Measurements from ENCODE around the gene PNRC1. TPM values are rescaled to one million over a fixed set of nuclear protein-coding genes. Genes with fewer than 3 reads are reported as not detected.

Gene PNRC1
- total and polyA plus RNA-seq, 8 donors, result 30.2 to 170 (median 115) TPM

DNA sequence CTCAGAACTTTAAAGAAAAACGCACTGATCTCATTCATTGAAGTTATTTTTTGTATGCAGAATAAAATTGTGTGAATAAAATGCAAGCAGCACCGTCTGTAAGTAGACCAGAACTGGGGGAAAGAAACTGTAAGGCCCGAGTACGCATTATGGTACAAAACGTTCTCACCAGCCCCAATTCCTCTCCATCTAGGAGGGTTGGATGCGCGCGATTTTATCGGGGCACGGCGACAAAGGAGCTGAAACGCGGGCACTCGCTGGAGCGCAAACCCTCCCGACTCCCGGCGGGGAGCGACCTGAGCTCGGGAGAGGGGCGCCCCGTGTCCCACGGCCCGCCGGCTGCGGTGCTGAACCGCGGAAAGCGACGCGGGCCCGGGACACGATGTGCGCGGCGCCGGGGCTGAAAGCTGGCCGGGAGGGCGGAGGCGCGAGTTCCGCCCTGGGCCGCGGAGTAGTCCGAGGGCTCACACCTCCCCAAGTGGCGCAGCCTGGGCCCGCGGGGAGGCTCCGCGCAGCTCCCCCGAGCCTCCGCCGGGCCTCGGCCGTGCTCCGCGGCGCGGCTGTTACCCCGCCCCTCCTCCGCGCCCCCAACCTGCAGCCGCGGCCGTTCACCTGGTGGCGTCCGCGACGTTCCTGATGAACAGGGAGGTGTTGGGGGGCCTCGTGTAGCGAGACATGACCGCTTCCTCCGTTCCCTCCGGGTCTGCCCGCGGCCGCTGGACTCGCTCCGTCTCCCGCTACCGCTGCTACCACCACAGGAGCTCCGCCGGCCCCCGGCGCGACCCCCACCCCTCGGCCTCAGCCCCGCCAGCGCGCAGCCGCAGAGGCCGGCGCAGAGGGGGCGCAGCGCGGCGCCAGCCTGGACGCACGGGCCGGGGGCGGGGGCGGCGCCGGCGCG lies 36.9 kb downstream of the PNRC1 start, which contains the start of gene SRSF12:
SRSF12 (minus strand) TSS at position 861 of the 898 bp plus-strand sequence; CDS start at position 677, 184 bp downstream.
- peak within 1 kb of the TSS; percentile 31 to 75 (median 56) for H3K4me3 ChIP-seq
- H3K36me3 ChIP-seq, result no peaks in the 10 kb centered on the region
- TF ChIP-seq, protein P1, sequence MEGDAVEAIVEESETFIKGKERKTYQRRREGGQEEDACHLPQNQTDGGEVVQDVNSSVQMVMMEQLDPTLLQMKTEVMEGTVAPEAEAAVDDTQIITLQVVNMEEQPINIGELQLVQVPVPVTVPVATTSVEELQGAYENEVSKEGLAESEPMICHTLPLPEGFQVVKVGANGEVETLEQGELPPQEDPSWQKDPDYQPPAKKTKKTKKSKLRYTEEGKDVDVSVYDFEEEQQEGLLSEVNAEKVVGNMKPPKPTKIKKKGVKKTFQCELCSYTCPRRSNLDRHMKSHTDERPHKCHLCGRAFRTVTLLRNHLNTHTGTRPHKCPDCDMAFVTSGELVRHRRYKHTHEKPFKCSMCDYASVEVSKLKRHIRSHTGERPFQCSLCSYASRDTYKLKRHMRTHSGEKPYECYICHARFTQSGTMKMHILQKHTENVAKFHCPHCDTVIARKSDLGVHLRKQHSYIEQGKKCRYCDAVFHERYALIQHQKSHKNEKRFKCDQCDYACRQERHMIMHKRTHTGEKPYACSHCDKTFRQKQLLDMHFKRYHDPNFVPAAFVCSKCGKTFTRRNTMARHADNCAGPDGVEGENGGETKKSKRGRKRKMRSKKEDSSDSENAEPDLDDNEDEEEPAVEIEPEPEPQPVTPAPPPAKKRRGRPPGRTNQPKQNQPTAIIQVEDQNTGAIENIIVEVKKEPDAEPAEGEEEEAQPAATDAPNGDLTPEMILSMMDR (IDR thresholded peaks at IDR 0.05), result no peak
- FAIRE-seq, result no peak
- H3K4me1 ChIP-seq, result no peaks in the 10 kb centered on the region
- 0 to 1% methylated on average over 78 to 106 of the region's 106 CpGs for WGBS, 2 donors
- intact Hi-C loops (cut with DNase I), result loop anchor here in 1 of 3 donors (10.0 kb wide), 1 partner anchor 127 kb away; no protein-coding TSS in a partner anchor
- H3K27me3 ChIP-seq, result no peaks in the 10 kb centered on the region
- peak; percentile 81 to 89 (median 86) for ATAC-seq
- H3K9me3 ChIP-seq, result no peaks in the 10 kb centered on the region
- peak within 1 kb of the TSS in 2 of 4 donors; percentile 47 to 53 for H3K27ac ChIP-seq
- peak; percentile 18 to 82 (median 44) for DNase-seq

DNA sequence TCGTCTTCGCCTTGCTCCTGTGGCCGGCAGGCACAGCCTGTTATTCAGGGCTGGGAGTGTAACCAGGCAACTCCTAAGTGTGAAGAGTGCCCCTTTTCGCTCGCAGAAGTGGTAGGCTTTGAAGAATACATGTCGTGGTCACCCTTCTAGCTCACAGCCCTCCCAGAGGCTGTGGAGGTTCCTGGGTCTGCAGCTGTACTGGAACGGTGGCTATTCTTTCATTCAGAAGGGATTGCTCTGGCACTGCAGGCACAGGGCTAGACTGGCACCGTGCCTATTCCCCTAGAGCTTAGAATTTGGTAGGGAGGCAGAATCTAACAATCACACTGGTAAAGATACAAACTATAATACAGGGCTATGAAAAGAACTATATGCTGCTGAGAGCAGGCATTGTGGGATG lies 38.4 kb downstream of the PNRC1 start:
- TF ChIP-seq, protein P1 (IDR thresholded peaks at IDR 0.05), result no peak
- Histone ChIP-seq H3K9me3 (no peaks in the 10 kb centered on the region), H3K36me3 (no peaks in the 10 kb centered on the region), H3K27me3 (no peaks in the 10 kb centered on the region), H3K27ac (no peak overlapping the region), H3K4me1 (no peaks in the 10 kb centered on the region), H3K4me3 (no peak overlapping the region)
- DNase-seq, result peak in 1 of 6 donors; percentile 23
- 77 to 86% methylated on average over 8 of the region's 8 CpGs for WGBS, 2 donors
- ATAC-seq, result peak in 2 of 4 donors; percentile 32 to 47
- no peak for FAIRE-seq
- intact Hi-C loops (cut with DNase I), result loop anchor here in 1 of 3 donors (10.0 kb wide), 1 partner anchor 126 kb away; no protein-coding TSS in a partner anchor

DNA sequence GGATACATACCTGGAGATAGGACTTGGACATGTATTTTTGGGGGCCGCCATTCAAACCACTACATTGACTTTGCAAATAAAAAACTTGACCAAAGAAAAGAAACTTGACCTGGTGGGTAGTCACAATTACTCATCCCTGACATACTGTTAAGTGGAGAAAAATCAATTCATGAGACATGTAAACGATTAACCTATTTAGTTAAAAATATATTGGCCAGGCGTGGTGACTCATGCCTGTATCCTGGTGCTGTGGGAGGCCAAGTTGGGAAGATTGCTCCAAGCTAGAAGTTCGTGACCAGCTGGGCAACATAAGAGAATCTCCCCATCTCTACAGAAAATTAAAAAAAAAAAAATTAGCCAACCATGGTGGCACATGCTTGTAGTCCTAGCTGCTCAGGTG lies 39.8 kb downstream of the PNRC1 start:
- no peak overlapping the region for H3K4me3 ChIP-seq
- TF ChIP-seq, protein P1 (IDR thresholded peaks at IDR 0.05), result no peak
- FAIRE-seq, result no peak
- intact Hi-C loops (cut with DNase I), result no loop called here
- DNase-seq, result no peak
- peak in 1 of 4 donors; percentile 25 for ATAC-seq
- no peaks in the 10 kb centered on the region for H3K9me3 ChIP-seq
- H3K4me1 ChIP-seq, result no peaks in the 10 kb centered on the region
- H3K36me3 ChIP-seq, result no peaks in the 10 kb centered on the region
- WGBS, 2 donors, result 47 to 49% methylated on average over 4 of the region's 4 CpGs
- no peaks in the 10 kb centered on the region for H3K27me3 ChIP-seq
- peak overlapping the region in 1 of 4 donors; percentile 17 for H3K27ac ChIP-seq

DNA sequence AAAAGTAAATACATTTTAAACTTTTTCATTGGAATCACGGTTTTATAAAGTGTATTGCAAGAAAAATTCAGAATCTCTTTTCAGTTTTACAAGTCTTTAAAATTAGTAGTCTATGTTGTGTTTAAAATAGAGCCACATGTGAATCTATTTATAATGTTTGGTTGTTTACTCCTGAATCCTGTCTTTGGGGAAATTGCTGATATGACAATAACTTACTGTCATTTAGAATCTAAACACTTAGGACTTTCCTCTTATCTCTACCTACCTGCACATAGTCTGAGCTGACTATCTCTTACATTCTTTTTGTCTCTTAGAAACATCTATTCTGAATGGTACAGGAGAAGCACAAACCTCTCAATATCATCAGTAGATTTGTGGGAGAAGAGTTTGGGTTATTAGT lies 41.4 kb downstream of the PNRC1 start:
- no peak for DNase-seq
- 51 to 57% methylated on average over 1 of the region's 1 CpG for WGBS, 2 donors
- no peaks in the 10 kb centered on the region for H3K4me1 ChIP-seq
- no peaks in the 10 kb centered on the region for H3K9me3 ChIP-seq
- H3K27ac ChIP-seq, result no peak overlapping the region
- intact Hi-C loops (cut with DNase I), result no loop called here
- H3K4me3 ChIP-seq, result no peak overlapping the region
- FAIRE-seq, result peak; percentile 32
- no peak for ATAC-seq
- TF ChIP-seq, protein P1 (IDR thresholded peaks at IDR 0.05), result no peak
- no peaks in the 10 kb centered on the region for H3K36me3 ChIP-seq
- no peaks in the 10 kb centered on the region for H3K27me3 ChIP-seq
